HG03045 (cell line): ENCODE measurements around the gene MRPL39.

Experiments
- ATAC-seq: cut with Tn5 transposase; IDR thresholded peaks from one replicate; pipeline ENCODE4 v1.9.1; 2021; ENCODE audit warnings: mild to moderate bottlenecking, moderate library complexity; ENCODE audit not compliant: unreplicated experiment

The MRPL39 gene

GRCh38 chr21:25569711-25570110, 37.6 kb downstream of the MRPL39 start:
- ATAC-seq = no peak

- no peak for ATAC-seq
Measured at GRCh38 chr21:25569084-25569483, 38.2 kb downstream of the MRPL39 start.

- no peak for ATAC-seq
Measured at GRCh38 chr21:25568246-25568645, 39.0 kb downstream of the MRPL39 start.

- ATAC-seq = no peak
Measured at GRCh38 chr21:25567472-25567871, 39.8 kb downstream of the MRPL39 start.

GRCh38 chr21:25566645-25567044, 40.6 kb downstream of the MRPL39 start:
- no peak for ATAC-seq

- ATAC-seq = no peak
Measured at GRCh38 chr21:25565272-25566211, 41.7 kb downstream of the MRPL39 start.

- no peak for ATAC-seq
Measured at GRCh38 chr21:25564349-25564948, 42.8 kb downstream of the MRPL39 start.

GRCh38 chr21:25563361-25564116, 43.7 kb downstream of the MRPL39 start:
- no peak for ATAC-seq

- no peak for ATAC-seq
Measured at GRCh38 chr21:25562660-25563059, 44.6 kb downstream of the MRPL39 start.

GRCh38 chr21:25561668-25562641, 45.3 kb downstream of the MRPL39 start:
- ATAC-seq = peak; percentile 46

- no peak for ATAC-seq
Measured at GRCh38 chr21:25560891-25561290, 46.4 kb downstream of the MRPL39 start.

- ATAC-seq = no peak
Measured at GRCh38 chr21:25560271-25560685, 47.0 kb downstream of the MRPL39 start.

GRCh38 chr21:25559746-25560145, 47.5 kb downstream of the MRPL39 start:
- ATAC-seq = no peak

- ATAC-seq = no peak
Measured at GRCh38 chr21:25558123-25558522, 49.2 kb downstream of the MRPL39 start.

GRCh38 chr21:25557180-25557579, 50.1 kb downstream of the MRPL39 start:
- no peak for ATAC-seq

- ATAC-seq = no peak
Measured at GRCh38 chr21:25556091-25556490, 51.2 kb downstream of the MRPL39 start.

- no peak for ATAC-seq
Measured at GRCh38 chr21:25555492-25555891, 51.8 kb downstream of the MRPL39 start.

- no peak for ATAC-seq
Measured at GRCh38 chr21:25552856-25553255, 54.4 kb downstream of the MRPL39 start.

- no peak for ATAC-seq
Measured at GRCh38 chr21:25551569-25551968, 55.7 kb downstream of the MRPL39 start.

GRCh38 chr21:25550352-25551120, 56.7 kb downstream of the MRPL39 start:
- ATAC-seq = no peak
